ENCODE results near the gene TMEM218.

- no peak for TF ChIP-seq REST (IDR thresholded peaks at IDR 0.05; ENCODE audit: low read depth)
- TF ChIP-seq EGR1 (IDR thresholded peaks at IDR 0.05), result no peak
Measured at GRCh38 chr11:125141178-125141577, 29.8 kb upstream of the TMEM218 start.
